Tibial artery (tissue), 4 donors: ENCODE data around the gene CDC73.
"Not testable (repeated sequence)": the region's sequence is repeated elsewhere in the genome, so short reads cannot be mapped to it uniquely, and the experiment has no call there.

Experiments used
- DNase-seq, 2 donors: peaks; one replicate each; pipeline ENCODE4 v3.0.0-alpha.2; 2019
- H3K27ac ChIP-seq, 2 donors: fragments of 200-600 bp; sonication (generic) in 1 of 2; 1 replicate in 1 of 2; 2 replicates in 1 of 2; pipeline ENCODE4 v1.5.1; 2018 to 2019; ENCODE audit warnings: mild to moderate bottlenecking in 1 of 2
- H3K27me3 ChIP-seq, 2 donors: fragments of 200-600 bp; sonication (generic) in 1 of 2; one replicate each; pipeline versions ENCODE4 v1.5.1 to v1.6.0; 2016 to 2019
- H3K36me3 ChIP-seq, 3 donors: fragments of 200-600 bp; sonication (generic) in 2 of 3; one replicate each; pipeline ENCODE4 v1.5.1; 2016 to 2019; ENCODE audit warnings: mild to moderate bottlenecking in 2 of 3
- H3K4me1 ChIP-seq, 4 donors: fragments of 200-600 bp; sonication (generic) in 2 of 4; 1 replicate in 3 of 4; 2 replicates in 1 of 4; pipeline ENCODE4 v1.5.1; 2016 to 2019
- H3K4me3 ChIP-seq, 2 donors: fragments of 200-600 bp; sonication (generic) in 1 of 2; 1 replicate in 1 of 2; 2 replicates in 1 of 2; pipeline ENCODE4 v1.5.1; 2018 to 2019; ENCODE audit warnings: mild to moderate bottlenecking in 2 of 2
- H3K9me3 ChIP-seq, 3 donors: fragments of 200-600 bp; sonication (generic) in 1 of 3; one replicate each; pipeline ENCODE4 v1.5.1; 2016 to 2019
- intact Hi-C: fragments of 100-400 bp; cut with DNase I; formaldehyde crosslinking; loops from one replicate; pipeline ENCODE4 v1.15.0; 2023; ENCODE audit warnings: low total_unique reads
- TF ChIP-seq, protein P1 (sequence below), 2 experiments: fragments of 200-600 bp in 1 of 2; fragments of 450-650 bp in 1 of 2; IDR thresholded peaks; one replicate each; pipeline ENCODE4 v1.5.1; 2017 to 2019; ENCODE audit warnings: antibody characterized with exemption in 2 of 2, mild to moderate bottlenecking in 1 of 2, moderate library complexity in 1 of 2

CDC73 gene

GRCh38 chr1:193213998-193214397 lies 92.2 kb downstream of the CDC73 start:
- TF ChIP-seq, protein P1, sequence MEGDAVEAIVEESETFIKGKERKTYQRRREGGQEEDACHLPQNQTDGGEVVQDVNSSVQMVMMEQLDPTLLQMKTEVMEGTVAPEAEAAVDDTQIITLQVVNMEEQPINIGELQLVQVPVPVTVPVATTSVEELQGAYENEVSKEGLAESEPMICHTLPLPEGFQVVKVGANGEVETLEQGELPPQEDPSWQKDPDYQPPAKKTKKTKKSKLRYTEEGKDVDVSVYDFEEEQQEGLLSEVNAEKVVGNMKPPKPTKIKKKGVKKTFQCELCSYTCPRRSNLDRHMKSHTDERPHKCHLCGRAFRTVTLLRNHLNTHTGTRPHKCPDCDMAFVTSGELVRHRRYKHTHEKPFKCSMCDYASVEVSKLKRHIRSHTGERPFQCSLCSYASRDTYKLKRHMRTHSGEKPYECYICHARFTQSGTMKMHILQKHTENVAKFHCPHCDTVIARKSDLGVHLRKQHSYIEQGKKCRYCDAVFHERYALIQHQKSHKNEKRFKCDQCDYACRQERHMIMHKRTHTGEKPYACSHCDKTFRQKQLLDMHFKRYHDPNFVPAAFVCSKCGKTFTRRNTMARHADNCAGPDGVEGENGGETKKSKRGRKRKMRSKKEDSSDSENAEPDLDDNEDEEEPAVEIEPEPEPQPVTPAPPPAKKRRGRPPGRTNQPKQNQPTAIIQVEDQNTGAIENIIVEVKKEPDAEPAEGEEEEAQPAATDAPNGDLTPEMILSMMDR (IDR thresholded peaks at IDR 0.05) = no peak
- no peak overlapping the region for H3K4me3 ChIP-seq
- no peaks in the 10 kb centered on the region for H3K27me3 ChIP-seq
- DNase-seq = no peak
- no peaks in the 10 kb centered on the region for H3K9me3 ChIP-seq
- no peak overlapping the region for H3K27ac ChIP-seq
- peaks cover 0 to 49% (median 28%) of the 10 kb centered on the region in 3 donors for H3K36me3 ChIP-seq
- intact Hi-C loops = no loop called here
- no peaks in the 10 kb centered on the region for H3K4me1 ChIP-seq

GRCh38 chr1:193216920-193217319 lies 95.1 kb downstream of the CDC73 start:
- Histone ChIP-seq H3K9me3 (no peaks in the 10 kb centered on the region), H3K27me3 (no peaks in the 10 kb centered on the region), H3K4me1 (no peaks in the 10 kb centered on the region), H3K4me3 (no peak overlapping the region), H3K27ac (no peak overlapping the region), H3K36me3 (peaks cover 0 to 53% (median 28%) of the 10 kb centered on the region in 3 donors)
- intact Hi-C loops = no loop called here
- TF ChIP-seq, protein P1 (IDR thresholded peaks at IDR 0.05) = no peak
- DNase-seq = peak in 1 of 2 donors; percentile 40

DNA sequence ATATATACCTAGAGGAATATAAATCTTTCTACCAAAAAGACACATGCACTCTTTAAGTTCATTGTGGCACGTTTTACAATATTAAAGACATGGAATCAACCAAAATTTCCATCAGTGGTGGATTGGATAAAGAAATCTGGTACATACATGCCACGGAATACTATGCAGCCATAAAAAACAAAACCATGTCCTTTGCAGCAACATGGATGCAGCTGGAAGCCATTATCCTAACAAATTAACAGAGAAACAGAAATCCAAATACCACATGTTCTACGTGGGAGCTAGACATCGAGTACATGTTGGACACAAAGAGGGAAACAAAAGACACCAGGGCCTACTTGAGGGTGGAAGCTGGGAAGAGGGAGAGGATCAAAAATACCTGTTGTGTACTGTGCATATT lies 97.6 kb downstream of the CDC73 start:
- H3K9me3 ChIP-seq = no peaks in the 10 kb centered on the region
- no peak for DNase-seq
- intact Hi-C loops = no loop called here
- H3K36me3 ChIP-seq = peaks cover 0 to 43% (median 25%) of the 10 kb centered on the region in 3 donors
- no peaks in the 10 kb centered on the region for H3K4me1 ChIP-seq
- no peak overlapping the region for H3K4me3 ChIP-seq
- TF ChIP-seq, protein P1 (IDR thresholded peaks at IDR 0.05) = no peak
- no peak overlapping the region for H3K27ac ChIP-seq
- H3K27me3 ChIP-seq = no peaks in the 10 kb centered on the region

DNA sequence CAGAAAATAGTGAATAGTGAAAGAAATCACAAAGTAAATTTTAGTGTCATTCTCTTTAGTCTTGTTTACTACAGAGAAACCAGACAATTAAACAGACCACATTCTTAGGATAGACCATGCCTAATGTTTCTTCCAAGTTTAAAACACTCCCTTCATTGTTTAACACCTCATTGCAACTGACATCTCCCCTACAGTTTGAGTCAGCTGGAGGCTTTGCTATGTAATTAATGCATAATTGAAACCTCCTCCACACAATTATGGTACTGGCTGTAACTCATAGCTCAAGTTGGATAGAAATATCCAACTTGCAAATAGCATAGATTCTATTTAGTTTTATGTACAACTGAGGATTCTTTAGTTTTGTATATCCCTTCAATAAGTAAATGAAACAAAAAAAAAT lies 99.8 kb downstream of the CDC73 start:
- no peak for DNase-seq
- Histone ChIP-seq H3K4me1 (no peaks in the 10 kb centered on the region), H3K27me3 (no peaks in the 10 kb centered on the region), H3K27ac (no peak overlapping the region), H3K9me3 (no peaks in the 10 kb centered on the region), H3K36me3 (peaks cover 0 to 25% (median 6%) of the 10 kb centered on the region in 3 donors), H3K4me3 (no peak overlapping the region)
- TF ChIP-seq, protein P1 (IDR thresholded peaks at IDR 0.05) = no peak
- intact Hi-C loops = no loop called here

DNA sequence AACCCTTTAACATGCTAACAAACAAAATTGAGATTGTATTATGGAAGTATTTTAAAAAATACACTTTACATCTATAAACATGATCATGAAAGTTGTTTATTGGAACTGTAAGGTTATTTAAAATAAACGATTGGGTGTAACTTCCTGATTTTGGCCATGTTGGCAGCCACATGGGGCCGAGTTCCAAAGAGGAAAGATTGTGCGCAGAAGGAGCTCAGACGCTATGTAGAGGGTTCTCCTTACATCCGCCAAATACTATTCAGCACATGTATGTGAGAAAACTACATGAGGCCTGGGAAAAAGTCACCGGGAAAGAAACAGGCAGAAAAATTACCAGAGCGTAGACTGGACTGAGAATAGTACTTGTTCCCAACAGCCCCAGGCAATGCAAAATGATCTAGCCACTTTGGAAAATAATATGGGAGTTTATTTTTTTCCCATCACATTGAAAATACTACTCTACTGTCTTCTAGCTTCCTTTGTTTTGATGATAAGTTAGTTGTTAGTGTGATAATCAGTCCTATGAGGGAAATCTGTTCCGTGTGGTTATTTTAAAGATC lies 100.3 kb downstream of the CDC73 start:
- H3K9me3 ChIP-seq = no peaks in the 10 kb centered on the region
- TF ChIP-seq, protein P1 (IDR thresholded peaks at IDR 0.05) = no peak
- H3K36me3 ChIP-seq = peaks cover 0 to 20% (median 3%) of the 10 kb centered on the region in 3 donors
- H3K27ac ChIP-seq = no peak overlapping the region
- H3K4me1 ChIP-seq = no peaks in the 10 kb centered on the region
- intact Hi-C loops = no loop called here
- no peaks in the 10 kb centered on the region for H3K27me3 ChIP-seq
- no peak for DNase-seq
- no peak overlapping the region for H3K4me3 ChIP-seq

DNA sequence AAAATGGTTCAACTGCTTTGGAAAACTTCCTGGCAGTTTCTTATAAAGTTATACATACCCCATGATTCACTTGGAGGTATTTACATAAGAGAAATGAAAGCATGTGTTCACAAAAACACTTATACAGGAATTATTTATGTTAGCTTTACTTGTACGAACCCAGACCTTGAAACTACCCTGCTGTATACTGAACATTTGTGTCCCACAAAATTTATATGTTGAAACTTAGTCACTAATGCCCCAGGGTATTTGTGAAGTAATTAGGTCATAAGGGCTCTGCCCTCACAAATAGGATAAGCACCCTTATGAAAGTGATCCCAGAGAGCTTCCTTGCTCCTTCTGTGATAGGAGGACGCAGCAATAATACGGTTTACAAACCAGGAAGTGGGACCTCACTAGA lies 107.3 kb downstream of the CDC73 start:
- TF ChIP-seq, protein P1 (IDR thresholded peaks at IDR 0.05) = no peak
- Histone ChIP-seq H3K36me3 (peaks cover 0 to 5% (median 4%) of the 10 kb centered on the region in 3 donors), H3K4me1 (no peaks in the 10 kb centered on the region), H3K27ac (no peak overlapping the region), H3K9me3 (no peaks in the 10 kb centered on the region), H3K4me3 (no peak overlapping the region), H3K27me3 (no peaks in the 10 kb centered on the region)
- DNase-seq = no peak
- intact Hi-C loops = no loop called here

- intact Hi-C loops, H3K27me3 ChIP-seq, H3K27ac ChIP-seq, H3K9me3 ChIP-seq, H3K4me1 ChIP-seq, H3K4me3 ChIP-seq, H3K36me3 ChIP-seq, DNase-seq: not testable (repeated sequence)
These were observed 109.3 kb downstream of the CDC73 start for GRCh38 chr1:193231146-193231545.
